Smooth muscle cell (in vitro differentiated cells): ENCODE results near the gene SLC16A9. TPM values are rescaled to one million over a fixed set of nuclear protein-coding genes. Genes with fewer than 3 reads are reported as not detected.

ENCODE experiments used
- DNase-seq: peaks from one replicate; lab custom pipeline; 2025; ENCODE audit not compliant: unreplicated experiment; lab: John Stamatoyannopoulos, UW
- H2AFZ ChIP-seq: fragments of 200-600 bp; sonication (generic); 2 replicates; pipeline ENCODE4 v1.6.0; 2016; ENCODE audit warnings: antibody characterized with exemption, low read depth, mild to moderate bottlenecking
- H3F3A ChIP-seq: fragments of 200-600 bp; sonication (generic); 2 replicates; pipeline ENCODE4 v1.6.0; 2017; ENCODE audit warnings: antibody characterized with exemption, low read depth
- H3K27ac ChIP-seq: fragments of 200-600 bp; sonication (generic); 2 replicates; pipeline ENCODE4 v1.5.1; 2016; ENCODE audit warnings: low read depth, mild to moderate bottlenecking
- H3K27me3 ChIP-seq: fragments of 200-600 bp; sonication (generic); 2 replicates; pipeline ENCODE4 v1.6.1; 2016; ENCODE audit warnings: low read depth, mild to moderate bottlenecking
- H3K36me3 ChIP-seq: fragments of 200-600 bp; sonication (generic); 2 replicates; pipeline ENCODE4 v1.5.1; 2016; ENCODE audit warnings: low read depth
- H3K4me1 ChIP-seq: fragments of 200-600 bp; sonication (generic); 2 replicates; pipeline ENCODE4 v1.5.1; 2016; ENCODE audit warnings: low read depth
- H3K4me2 ChIP-seq: fragments of 200-600 bp; sonication (generic); 2 replicates; pipeline ENCODE4 v1.6.0; 2016; ENCODE audit warnings: mild to moderate bottlenecking
- H3K4me3 ChIP-seq: fragments of 200-600 bp; sonication (generic); 2 replicates; pipeline ENCODE4 v1.5.1; 2016; ENCODE audit warnings: mild to moderate bottlenecking
- H3K79me2 ChIP-seq: fragments of 200-600 bp; sonication (generic); 2 replicates; pipeline ENCODE4 v1.6.0; 2016; ENCODE audit warnings: low read depth, mild to moderate bottlenecking
- H3K9ac ChIP-seq: fragments of 200-600 bp; sonication (generic); 2 replicates; pipeline ENCODE4 v1.6.0; 2016; ENCODE audit warnings: low read depth
- H3K9me3 ChIP-seq: fragments of 200-600 bp; sonication (generic); replicated peaks from 2 replicates; pipeline ENCODE4 v1.5.1; 2016; ENCODE audit warnings: low read depth
- H4K20me1 ChIP-seq: fragments of 200-600 bp; sonication (generic); 2 replicates; pipeline ENCODE4 v1.6.0; 2016; ENCODE audit warnings: low read depth
- CTCF ChIP-seq: fragments of 200-600 bp; sonication (generic); IDR thresholded peaks from 2 replicates; pipeline ENCODE4 v1.5.1; 2017; ENCODE audit warnings: borderline replicate concordance, mild to moderate bottlenecking, antibody characterized with exemption; ENCODE audit not compliant: insufficient read depth, poor library complexity, severe bottlenecking
- WGBS: methylation state at CpG from one replicate; pipeline ENCODE4 v1.1.7; 2016; ENCODE audit warnings: low lambda C conversion rate; 5-methylcytosine and 5-hydroxymethylcytosine counted together
- polyA plus RNA-seq: library from polyadenylated mRNA; unstranded; fragments of >200 nt; fragmentation: Nextera tagmentation; extraction: Ambion mirVana; gene quantifications from 2 replicates; pipeline ENCODE4 v1.2.1, GENCODE V29; 2016
- total RNA-seq: library from RNA; depleted of rRNA; stranded (reverse); fragments of >200 nt; gene quantifications from 2 replicates; pipeline ENCODE4 v1.2.3, GENCODE V29; 2014

SLC16A9 gene
- total and polyA plus RNA-seq, 2 experiments from 2014 or later, result 0.90 to 2.1 TPM

- Histone ChIP-seq H3K9me3 (no peaks in the 10 kb centered on the region), H2AFZ (no peak overlapping the region), H3K27ac (no peak overlapping the region), H3K9ac (no peak overlapping the region), H3K4me3 (no peak overlapping the region), H3F3A (no peaks in the 10 kb centered on the region), H4K20me1 (no peaks in the 10 kb centered on the region), H3K4me2 (no peak overlapping the region), H3K4me1 (no peaks in the 10 kb centered on the region), H3K79me2 (no peaks in the 10 kb centered on the region), H3K27me3 (peaks cover 6% of the 10 kb centered on the region), H3K36me3 (no peaks in the 10 kb centered on the region)
- no peak for TF ChIP-seq CTCF
- no peak for DNase-seq
- WGBS, result 91% methylated on average over 4 of the region's 4 CpGs
These were observed 77.5 kb downstream of the SLC16A9 start for GRCh38 chr10:59631882-59632807.

- Histone ChIP-seq H3K4me1 (peaks cover 6% of the 10 kb centered on the region), H3K4me2 (no peak overlapping the region), H3K9me3 (no peaks in the 10 kb centered on the region), H3K9ac (no peak overlapping the region), H3K4me3 (no peak overlapping the region), H3K36me3 (no peaks in the 10 kb centered on the region), H3K27me3 (peaks cover 6% of the 10 kb centered on the region), H2AFZ (no peak overlapping the region), H3K27ac (no peak overlapping the region), H3K79me2 (no peaks in the 10 kb centered on the region), H3F3A (no peaks in the 10 kb centered on the region), H4K20me1 (no peaks in the 10 kb centered on the region)
- DNase-seq, result no peak
- no peak for TF ChIP-seq CTCF
These were observed 78.4 kb downstream of the SLC16A9 start for GRCh38 chr10:59631237-59631636.

GRCh38 chr10:59628965-59629364 lies 80.7 kb downstream of the SLC16A9 start:
- WGBS, result 88% methylated on average over 4 of the region's 4 CpGs
- H2AFZ ChIP-seq, result no peak overlapping the region

More at GRCh38 chr10:59628965-59629364, 80.7 kb downstream of the SLC16A9 start:
- no peaks in the 10 kb centered on the region for H4K20me1 ChIP-seq
- peaks cover 6% of the 10 kb centered on the region for H3K27me3 ChIP-seq
- no peak overlapping the region for H3K27ac ChIP-seq
- no peak overlapping the region for H3K9ac ChIP-seq
- H3K36me3 ChIP-seq, result no peaks in the 10 kb centered on the region
- no peak overlapping the region for H3K4me2 ChIP-seq
- no peaks in the 10 kb centered on the region for H3K79me2 ChIP-seq
- TF ChIP-seq CTCF, result no peak
- H3K9me3 ChIP-seq, result no peaks in the 10 kb centered on the region
- no peak for DNase-seq
- no peaks in the 10 kb centered on the region for H3F3A ChIP-seq
- peaks cover 6% of the 10 kb centered on the region for H3K4me1 ChIP-seq
- H3K4me3 ChIP-seq, result no peak overlapping the region
